Measurements from ENCODE around the gene FGF18.

DNA sequence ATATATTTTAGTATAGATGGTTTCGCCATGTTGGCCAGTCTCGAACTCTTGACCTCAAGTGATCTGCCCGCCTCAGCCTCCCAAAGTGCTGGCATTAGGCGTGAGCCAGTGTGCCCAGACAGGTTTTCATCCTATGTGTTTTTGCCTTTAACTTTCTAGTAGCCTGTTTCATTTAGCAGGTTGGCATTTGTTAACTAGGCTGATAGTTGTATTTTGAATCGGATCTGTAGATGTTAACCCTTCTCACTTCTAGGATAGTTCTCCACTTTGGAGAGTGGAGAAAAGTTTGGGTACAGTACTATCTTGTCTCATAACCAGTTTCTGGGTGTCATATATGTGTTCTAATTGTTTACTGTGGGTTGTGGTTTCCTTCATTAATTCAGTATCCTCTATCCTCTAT is 7.3 kb upstream of the FGF18 start:
- TF ChIP-seq CTCF (IDR thresholded peaks at IDR 0.05) (no peak), POLR2A (IDR thresholded peaks at IDR 0.05) (no peak)
